HL-60 (cell line): Measurements from ENCODE around the gene PYM1.
"Not testable (repeated sequence)": the region's sequence is repeated elsewhere in the genome, so short reads cannot be mapped to it uniquely, and the experiment has no call there.

Source experiments
- DNase-seq, 2 experiments: peaks; one replicate each; pipeline ENCODE4 v3.0.0-alpha.2; 2010 to 2020; ENCODE audit warnings: low read depth in 1 of 2, low spot score in 1 of 2
- H3K27ac ChIP-seq: fragments of 250-450 bp; sonication (Bioruptor Pico); replicated peaks from 2 replicates; pipeline ENCODE4 v1.5.1; 2020; ENCODE audit warnings: mild to moderate bottlenecking, moderate library complexity
- H3K27me3 ChIP-seq: fragments of 250-450 bp; sonication (Bioruptor Pico); 2 replicates; pipeline ENCODE4 v1.5.1; 2021; ENCODE audit warnings: mild to moderate bottlenecking, moderate library complexity; ENCODE audit not compliant: insufficient read depth, poor library complexity, severe bottlenecking
- H3K4me3 ChIP-seq: replicated peaks from 2 replicates; pipeline ENCODE4 v1.5.1; 2011; ENCODE audit warnings: mild to moderate bottlenecking, control low read depth, low read length; ENCODE audit not compliant: insufficient read depth
- CTCF ChIP-seq: IDR thresholded peaks from one replicate; pipeline ENCODE4 v1.5.1; 2011; ENCODE audit warnings: low read length, control low read depth, inconsistent platforms; ENCODE audit not compliant: insufficient read depth
- GABPA ChIP-seq: IDR thresholded peaks from 2 replicates; pipeline ENCODE4 v1.6.1; 2012; ENCODE audit warnings: low read depth
- POLR2AphosphoS5 ChIP-seq: IDR thresholded peaks from 2 replicates; pipeline ENCODE4 v1.6.1; 2012; ENCODE audit warnings: low read depth
- SPI1 ChIP-seq: IDR thresholded peaks from 2 replicates; pipeline ENCODE4 v1.6.1; 2012; ENCODE audit warnings: low read depth, mild to moderate bottlenecking, borderline replicate concordance
- TF ChIP-seq, protein P1 (sequence below): IDR thresholded peaks from 2 replicates; pipeline ENCODE4 v1.6.1; 2012; ENCODE audit warnings: low read depth; ENCODE audit not compliant: insufficient replicate concordance

Gene PYM1

GRCh38 chr12:55875704-55876467 lies 51.8 kb downstream of the PYM1 start:
- Histone ChIP-seq H3K27ac (no peak overlapping the region), H3K4me3 (no peak overlapping the region), H3K27me3 (no peaks in the 10 kb centered on the region)
- TF ChIP-seq, protein P1, sequence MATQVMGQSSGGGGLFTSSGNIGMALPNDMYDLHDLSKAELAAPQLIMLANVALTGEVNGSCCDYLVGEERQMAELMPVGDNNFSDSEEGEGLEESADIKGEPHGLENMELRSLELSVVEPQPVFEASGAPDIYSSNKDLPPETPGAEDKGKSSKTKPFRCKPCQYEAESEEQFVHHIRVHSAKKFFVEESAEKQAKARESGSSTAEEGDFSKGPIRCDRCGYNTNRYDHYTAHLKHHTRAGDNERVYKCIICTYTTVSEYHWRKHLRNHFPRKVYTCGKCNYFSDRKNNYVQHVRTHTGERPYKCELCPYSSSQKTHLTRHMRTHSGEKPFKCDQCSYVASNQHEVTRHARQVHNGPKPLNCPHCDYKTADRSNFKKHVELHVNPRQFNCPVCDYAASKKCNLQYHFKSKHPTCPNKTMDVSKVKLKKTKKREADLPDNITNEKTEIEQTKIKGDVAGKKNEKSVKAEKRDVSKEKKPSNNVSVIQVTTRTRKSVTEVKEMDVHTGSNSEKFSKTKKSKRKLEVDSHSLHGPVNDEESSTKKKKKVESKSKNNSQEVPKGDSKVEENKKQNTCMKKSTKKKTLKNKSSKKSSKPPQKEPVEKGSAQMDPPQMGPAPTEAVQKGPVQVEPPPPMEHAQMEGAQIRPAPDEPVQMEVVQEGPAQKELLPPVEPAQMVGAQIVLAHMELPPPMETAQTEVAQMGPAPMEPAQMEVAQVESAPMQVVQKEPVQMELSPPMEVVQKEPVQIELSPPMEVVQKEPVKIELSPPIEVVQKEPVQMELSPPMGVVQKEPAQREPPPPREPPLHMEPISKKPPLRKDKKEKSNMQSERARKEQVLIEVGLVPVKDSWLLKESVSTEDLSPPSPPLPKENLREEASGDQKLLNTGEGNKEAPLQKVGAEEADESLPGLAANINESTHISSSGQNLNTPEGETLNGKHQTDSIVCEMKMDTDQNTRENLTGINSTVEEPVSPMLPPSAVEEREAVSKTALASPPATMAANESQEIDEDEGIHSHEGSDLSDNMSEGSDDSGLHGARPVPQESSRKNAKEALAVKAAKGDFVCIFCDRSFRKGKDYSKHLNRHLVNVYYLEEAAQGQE, result no peak
- TF ChIP-seq CTCF (no peak), POLR2AphosphoS5 (no peak), GABPA (no peak), SPI1 (no peak)
- DNase-seq, result no peak

DNA sequence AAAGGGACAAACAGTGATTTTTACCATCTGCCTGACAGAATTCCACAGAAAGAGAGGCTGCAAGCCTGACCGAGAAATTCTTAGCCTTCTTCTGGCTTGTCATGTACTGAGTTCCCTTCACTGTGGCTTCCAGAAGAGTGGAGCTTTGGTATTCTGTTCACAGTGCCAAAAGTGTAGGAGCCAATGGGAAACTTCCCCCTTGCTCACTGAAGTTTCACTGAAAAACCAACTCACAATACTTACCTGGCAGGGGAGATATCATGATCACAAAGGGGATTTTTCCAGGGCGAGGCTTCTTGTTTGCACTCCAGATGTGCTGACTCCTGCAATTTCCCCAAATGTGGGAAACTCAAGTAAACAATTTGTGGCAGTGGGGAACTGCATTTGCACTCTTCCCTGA lies 53.3 kb downstream of the PYM1 start:
- no peaks in the 10 kb centered on the region for H3K27me3 ChIP-seq
- no peak for TF ChIP-seq POLR2AphosphoS5
- TF ChIP-seq GABPA, result no peak
- no peak for TF ChIP-seq SPI1
- TF ChIP-seq, protein P1, result no peak
- TF ChIP-seq CTCF, result no peak
- H3K4me3 ChIP-seq, result no peak overlapping the region
- no peak overlapping the region for H3K27ac ChIP-seq
- no peak for DNase-seq

DNA sequence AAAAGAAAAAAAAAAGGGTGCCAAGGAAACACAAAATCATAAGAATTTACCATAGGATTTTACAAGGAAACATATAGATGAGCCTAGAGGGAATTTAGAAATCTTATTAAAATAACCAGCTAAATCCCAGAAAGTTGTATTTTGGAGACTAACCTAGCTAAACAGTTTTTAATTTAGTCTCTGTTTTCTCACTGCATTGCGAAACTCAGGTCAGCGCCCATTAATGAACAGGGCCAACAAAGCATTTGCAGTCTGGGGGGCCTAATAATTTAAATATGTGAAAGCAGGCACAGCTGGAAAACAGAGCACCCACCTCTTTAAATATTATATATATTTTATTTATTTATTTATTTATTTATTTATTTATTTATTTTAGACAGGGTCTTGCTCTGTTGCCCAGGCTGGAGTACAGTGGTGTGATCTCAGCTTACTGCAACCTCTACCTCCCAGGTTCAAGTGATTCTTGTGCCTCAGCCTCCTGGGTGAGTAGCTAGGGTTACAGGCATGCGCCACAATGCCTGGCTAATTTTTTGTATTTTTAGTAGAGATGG lies 61.2 kb downstream of the PYM1 start:
- not testable (repeated sequence) for DNase-seq, H3K4me3 ChIP-seq, H3K27ac ChIP-seq, H3K27me3 ChIP-seq

DNA sequence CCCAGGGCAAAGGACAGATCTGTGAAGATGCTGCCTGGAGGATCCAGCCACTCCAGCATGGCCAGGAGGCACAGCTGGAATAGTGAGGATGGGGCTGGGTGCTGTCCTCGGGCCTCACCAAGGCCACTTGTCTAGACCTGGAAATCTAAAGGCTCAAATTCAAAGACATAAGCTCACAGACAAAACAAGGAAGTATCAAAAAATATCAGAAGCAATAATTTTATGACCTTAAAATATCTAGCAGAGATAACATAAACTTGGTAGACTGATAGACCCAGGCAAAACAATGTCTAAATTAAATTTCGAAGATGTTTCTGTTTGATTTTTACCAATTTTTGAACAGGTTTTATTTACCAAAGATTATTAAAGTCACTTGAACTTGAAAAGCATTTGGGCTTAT lies 62.4 kb downstream of the PYM1 start:
- TF ChIP-seq POLR2AphosphoS5 (no peak), GABPA (no peak), SPI1 (no peak), CTCF (no peak)
- TF ChIP-seq, protein P1, result no peak
- no peak for DNase-seq
- H3K4me3 ChIP-seq, result no peak overlapping the region
- H3K27ac ChIP-seq, result no peak overlapping the region
- H3K27me3 ChIP-seq, result no peaks in the 10 kb centered on the region

DNA sequence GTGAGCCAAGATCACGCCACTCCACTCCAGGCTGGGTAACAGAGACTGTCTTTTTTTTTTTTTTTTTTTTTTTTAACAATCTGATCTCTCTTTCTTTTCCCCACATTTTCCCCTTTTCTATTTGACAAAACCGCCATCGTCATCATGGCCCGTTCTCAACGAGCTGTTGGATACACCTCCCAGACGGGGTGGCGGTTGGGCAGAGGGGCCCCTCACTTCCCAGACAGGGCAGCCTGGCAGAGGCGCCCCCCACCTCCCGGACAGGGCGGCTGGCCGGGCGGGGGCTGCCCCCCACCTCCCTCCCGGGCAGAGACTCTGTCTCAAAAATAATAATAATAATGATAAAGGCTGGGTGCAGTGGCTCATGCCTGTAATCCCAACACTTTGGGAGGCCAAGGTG lies 64.8 kb downstream of the PYM1 start:
- not testable (repeated sequence) for H3K27me3 ChIP-seq, H3K27ac ChIP-seq, DNase-seq, H3K4me3 ChIP-seq
